ENCODE results near the gene CYTH4.

The CYTH4 gene

DNA sequence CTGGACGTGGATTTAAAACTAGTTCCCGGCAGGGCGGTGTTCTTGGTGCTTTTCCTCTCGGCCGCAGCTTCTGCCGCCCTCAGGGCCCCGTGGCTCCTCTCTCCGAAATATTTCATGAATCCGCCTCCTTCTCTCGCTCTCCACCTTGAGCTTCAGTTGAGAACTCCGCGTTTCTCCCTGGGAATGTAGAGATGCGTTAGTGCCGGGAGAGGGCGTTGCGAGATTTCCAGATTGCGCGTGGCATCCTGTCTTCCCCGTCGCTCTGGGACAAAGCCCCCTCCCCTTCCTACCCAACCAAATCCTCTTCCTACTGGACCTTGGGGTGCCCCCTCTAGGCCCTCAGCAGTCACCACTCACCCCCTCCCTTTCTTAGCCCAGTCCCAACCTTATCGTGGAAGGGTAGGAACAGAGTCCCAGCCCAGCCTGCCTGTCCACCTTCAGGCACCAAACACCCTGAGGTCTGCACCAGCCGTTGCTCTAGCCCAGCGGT, 22.7 kb upstream of the CYTH4 start:
- no peak overlapping the region for H3K4me3 ChIP-seq (ENCODE audit: insufficient read length, low read depth)
- peaks cover 18% of the 10 kb centered on the region for H3K27me3 ChIP-seq (ENCODE audit: insufficient read depth, insufficient read length)
- TF ChIP-seq ZNF274 (IDR thresholded peaks at IDR 0.05; ENCODE audit: low read depth, low read length) (no peak), YY1 (IDR thresholded peaks at IDR 0.05; ENCODE audit: insufficient read depth, insufficient read length) (no peak), SUZ12 (IDR thresholded peaks at IDR 0.05; ENCODE audit: extremely low read depth, insufficient read depth, insufficient read length) (no peak)
- H3K4me1 ChIP-seq (ENCODE audit: insufficient read depth, insufficient read length), result no peaks in the 10 kb centered on the region
- H3K9me3 ChIP-seq (ENCODE audit: insufficient read depth, low read length), result peaks cover 13% of the 10 kb centered on the region; the same call in 1 of the 2 replicates
- H3K9ac ChIP-seq (ENCODE audit: insufficient read length, low read depth), result no peak overlapping the region
- no peaks in the 10 kb centered on the region for H3K36me3 ChIP-seq (ENCODE audit: insufficient read depth, insufficient read length, low read length)
- no peak for DNase-seq (ENCODE audit: low read depth, low spot score)

DNA sequence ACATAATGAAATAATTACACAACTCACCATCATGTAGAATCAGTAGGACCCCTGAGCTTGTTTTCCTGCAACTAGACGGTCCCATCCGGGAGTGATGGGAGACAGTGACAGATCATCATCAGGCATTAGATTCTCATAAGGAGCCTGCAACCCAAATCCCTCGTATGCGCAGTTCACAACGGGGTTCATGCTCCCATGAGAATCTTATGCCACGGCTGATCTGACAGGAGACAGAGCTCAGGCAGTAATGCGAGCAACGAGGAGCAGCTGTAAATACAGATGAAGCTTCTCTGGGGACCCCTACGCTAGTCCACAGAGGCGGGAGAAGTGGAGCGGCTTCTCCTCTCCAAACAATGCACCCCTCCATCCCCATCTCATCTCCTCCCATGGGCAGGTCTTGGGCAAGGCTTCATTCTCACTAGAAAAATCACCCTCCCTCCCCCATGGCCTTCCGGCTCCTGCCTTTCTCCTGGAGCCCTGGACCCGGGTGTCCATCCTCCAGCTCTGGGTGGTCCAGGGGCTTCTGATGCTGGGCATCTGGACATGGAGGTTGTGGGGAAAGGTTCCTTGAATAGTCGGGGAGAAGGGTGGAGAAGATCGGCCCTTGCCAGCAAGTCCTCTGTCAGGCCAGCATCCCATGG, 22.0 kb upstream of the CYTH4 start:
- H3K27me3 ChIP-seq (ENCODE audit: insufficient read depth, insufficient read length), result peaks cover 18% of the 10 kb centered on the region
- peaks cover 20% of the 10 kb centered on the region; the same call in 1 of the 2 replicates for H3K9me3 ChIP-seq (ENCODE audit: insufficient read depth, low read length)
- DNase-seq (ENCODE audit: low read depth, low spot score), result no peak
- TF ChIP-seq YY1 (IDR thresholded peaks at IDR 0.05; ENCODE audit: insufficient read depth, insufficient read length) (no peak), SUZ12 (IDR thresholded peaks at IDR 0.05; ENCODE audit: extremely low read depth, insufficient read depth, insufficient read length) (no peak), ZNF274 (IDR thresholded peaks at IDR 0.05; ENCODE audit: low read depth, low read length) (no peak)
- peak overlapping the region; percentile 36 for H3K9ac ChIP-seq (ENCODE audit: insufficient read length, low read depth)
- H3K4me3 ChIP-seq (ENCODE audit: insufficient read length, low read depth), result no peak overlapping the region
- no peaks in the 10 kb centered on the region for H3K4me1 ChIP-seq (ENCODE audit: insufficient read depth, insufficient read length)
- H3K36me3 ChIP-seq (ENCODE audit: insufficient read depth, insufficient read length, low read length), result no peaks in the 10 kb centered on the region

DNA sequence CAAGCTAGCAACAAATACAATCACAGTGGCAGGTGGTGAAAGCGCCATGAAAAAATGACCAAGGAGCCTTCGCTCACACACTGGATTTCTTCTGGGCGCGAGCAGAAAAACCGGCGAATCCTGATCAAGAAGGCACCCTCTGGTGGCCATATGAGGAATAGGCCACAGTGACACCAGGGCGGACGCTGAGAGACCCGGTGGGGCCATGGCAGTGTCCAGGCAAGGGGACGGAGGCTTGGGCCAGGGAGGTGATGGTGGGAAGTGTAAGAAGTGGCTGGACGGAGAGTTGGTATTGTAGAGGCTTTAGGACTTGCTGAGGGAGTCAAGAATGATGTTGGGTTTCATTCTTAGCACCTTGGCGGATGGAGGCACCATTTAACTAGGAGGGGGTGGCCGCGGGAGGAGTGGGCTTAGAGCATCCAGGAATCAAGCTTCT, 21.4 kb upstream of the CYTH4 start:
- Histone ChIP-seq H3K36me3 (ENCODE audit: insufficient read depth, insufficient read length, low read length) (no peaks in the 10 kb centered on the region), H3K27me3 (ENCODE audit: insufficient read depth, insufficient read length) (peaks cover 18% of the 10 kb centered on the region), H3K9ac (ENCODE audit: insufficient read length, low read depth) (peak overlapping the region; percentile 36), H3K4me1 (ENCODE audit: insufficient read depth, insufficient read length) (no peaks in the 10 kb centered on the region), H3K4me3 (ENCODE audit: insufficient read length, low read depth) (no peak overlapping the region), H3K9me3 (ENCODE audit: insufficient read depth, low read length) (peaks cover 20% of the 10 kb centered on the region; the same call in 1 of the 2 replicates)
- TF ChIP-seq YY1 (IDR thresholded peaks at IDR 0.05; ENCODE audit: insufficient read depth, insufficient read length), result no peak
- TF ChIP-seq ZNF274 (IDR thresholded peaks at IDR 0.05; ENCODE audit: low read depth, low read length), result no peak
- TF ChIP-seq SUZ12 (IDR thresholded peaks at IDR 0.05; ENCODE audit: extremely low read depth, insufficient read depth, insufficient read length), result no peak
- no peak for DNase-seq (ENCODE audit: low read depth, low spot score)

DNA sequence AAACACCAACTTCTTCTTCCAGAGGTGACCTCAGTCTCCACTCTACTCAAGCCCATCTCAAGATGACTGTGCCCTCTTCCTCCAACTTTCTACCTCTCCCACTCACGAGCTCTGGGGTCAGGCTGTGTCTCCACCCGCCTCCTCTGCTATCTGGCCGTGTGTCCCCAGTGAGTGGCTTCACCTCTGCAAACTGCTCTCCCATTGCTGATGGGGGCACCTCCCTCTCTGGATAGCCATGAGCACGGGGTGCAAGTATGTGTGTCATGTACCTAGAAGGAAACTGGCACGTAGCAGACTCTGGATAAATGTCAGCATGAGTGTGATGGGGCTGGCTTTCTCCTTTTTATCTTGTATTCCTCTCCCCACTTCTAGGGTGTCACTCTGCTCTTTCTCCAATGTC, 20.0 kb upstream of the CYTH4 start:
- no peak overlapping the region for H3K9ac ChIP-seq (ENCODE audit: insufficient read length, low read depth)
- DNase-seq (ENCODE audit: low read depth, low spot score), result no peak
- H3K27me3 ChIP-seq (ENCODE audit: insufficient read depth, insufficient read length), result peaks cover 18% of the 10 kb centered on the region
- H3K4me3 ChIP-seq (ENCODE audit: insufficient read length, low read depth), result no peak overlapping the region
- H3K9me3 ChIP-seq (ENCODE audit: insufficient read depth, low read length), result peaks cover 20% of the 10 kb centered on the region; the same call in 1 of the 2 replicates
- no peaks in the 10 kb centered on the region for H3K36me3 ChIP-seq (ENCODE audit: insufficient read depth, insufficient read length, low read length)
- TF ChIP-seq YY1 (IDR thresholded peaks at IDR 0.05; ENCODE audit: insufficient read depth, insufficient read length) (no peak), SUZ12 (IDR thresholded peaks at IDR 0.05; ENCODE audit: extremely low read depth, insufficient read depth, insufficient read length) (no peak), ZNF274 (IDR thresholded peaks at IDR 0.05; ENCODE audit: low read depth, low read length) (no peak)
- no peaks in the 10 kb centered on the region for H3K4me1 ChIP-seq (ENCODE audit: insufficient read depth, insufficient read length)

DNA sequence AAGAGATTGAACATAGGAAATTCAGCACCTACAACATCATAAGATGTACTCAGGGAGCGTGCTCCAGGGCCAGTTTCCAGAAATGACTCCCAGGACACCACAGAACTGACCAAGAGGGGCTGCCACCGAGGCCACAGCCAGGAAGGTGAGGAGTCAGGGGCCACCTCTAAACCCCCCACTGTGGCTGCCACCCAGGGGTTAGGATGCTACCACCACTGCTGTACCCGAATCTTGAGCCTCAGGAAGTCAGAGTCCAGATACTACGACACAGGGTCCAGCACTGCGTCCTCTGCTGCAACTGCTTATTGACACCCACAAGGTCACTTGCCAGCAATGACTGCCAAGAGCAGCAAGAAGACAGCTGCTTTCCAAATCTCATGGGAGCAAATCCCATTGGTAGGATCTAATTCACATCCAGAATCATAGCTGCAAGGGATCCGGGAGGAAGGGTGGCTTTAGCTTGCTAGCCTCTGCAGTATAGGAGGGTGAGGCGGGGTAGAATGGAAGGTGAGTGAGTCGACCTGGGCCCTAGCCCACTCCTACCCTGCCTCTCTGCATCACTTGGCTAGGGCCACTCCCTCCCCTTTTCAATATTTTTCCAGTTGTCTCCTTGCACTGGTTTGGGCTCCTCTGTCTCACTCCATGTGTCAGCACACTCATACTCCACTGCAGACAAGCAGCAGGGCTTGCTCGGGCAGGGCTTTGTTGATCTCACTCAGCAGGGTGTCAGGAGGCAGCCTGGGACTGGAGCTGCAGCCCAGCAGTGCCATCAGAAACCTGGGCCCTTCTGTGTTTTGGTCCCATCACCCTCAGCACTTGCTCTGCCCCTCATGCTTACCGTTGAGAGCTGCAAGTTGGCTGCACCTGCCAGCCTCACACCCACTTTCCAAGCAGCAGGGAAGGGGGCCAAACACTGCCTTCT, 18.1 kb upstream of the CYTH4 start:
- no peaks in the 10 kb centered on the region for H3K36me3 ChIP-seq (ENCODE audit: insufficient read depth, insufficient read length, low read length)
- H3K4me1 ChIP-seq (ENCODE audit: insufficient read depth, insufficient read length), result no peaks in the 10 kb centered on the region
- no peak for DNase-seq (ENCODE audit: low read depth, low spot score)
- no peak overlapping the region for H3K4me3 ChIP-seq (ENCODE audit: insufficient read length, low read depth)
- H3K9ac ChIP-seq (ENCODE audit: insufficient read length, low read depth), result no peak overlapping the region
- TF ChIP-seq YY1 (IDR thresholded peaks at IDR 0.05; ENCODE audit: insufficient read depth, insufficient read length) (no peak), ZNF274 (IDR thresholded peaks at IDR 0.05; ENCODE audit: low read depth, low read length) (no peak), SUZ12 (IDR thresholded peaks at IDR 0.05; ENCODE audit: extremely low read depth, insufficient read depth, insufficient read length) (no peak)
- peaks cover 14% of the 10 kb centered on the region for H3K27me3 ChIP-seq (ENCODE audit: insufficient read depth, insufficient read length)
- H3K9me3 ChIP-seq (ENCODE audit: insufficient read depth, low read length), result peaks cover 20% of the 10 kb centered on the region; the same call in 1 of the 2 replicates

DNA sequence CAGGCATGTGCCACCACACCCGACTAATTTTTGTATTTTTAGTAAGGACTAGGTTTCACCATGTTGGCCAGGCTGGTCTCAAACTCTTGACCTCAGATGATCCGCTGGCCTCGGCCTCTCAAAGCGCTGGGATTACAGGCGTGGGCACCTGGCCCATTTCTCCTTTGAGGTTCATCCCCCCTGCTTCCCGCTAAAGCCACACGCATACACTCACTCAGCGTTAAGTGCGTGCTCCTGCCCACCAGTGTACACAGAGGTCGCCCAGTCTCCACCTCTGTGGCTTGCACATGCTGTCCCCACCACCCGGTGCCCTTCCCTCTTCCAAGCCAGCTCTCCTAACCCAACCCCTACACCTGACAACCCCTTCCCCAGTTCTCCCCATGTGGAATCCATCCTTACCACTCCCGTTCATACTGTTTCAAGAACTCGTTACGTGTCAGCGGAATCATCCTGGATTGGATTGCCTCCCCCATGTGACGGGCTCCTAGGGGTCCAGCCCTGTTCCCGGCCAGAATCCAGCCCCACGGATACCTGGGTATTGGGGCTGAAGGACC, 15.7 kb upstream of the CYTH4 start:
- Histone ChIP-seq H3K9ac (ENCODE audit: insufficient read length, low read depth) (no peak overlapping the region), H3K36me3 (ENCODE audit: insufficient read depth, insufficient read length, low read length) (no peaks in the 10 kb centered on the region), H3K4me3 (ENCODE audit: insufficient read length, low read depth) (no peak overlapping the region), H3K27me3 (ENCODE audit: insufficient read depth, insufficient read length) (no peaks in the 10 kb centered on the region), H3K9me3 (ENCODE audit: insufficient read depth, low read length) (peaks cover 20% of the 10 kb centered on the region; the same call in 1 of the 2 replicates), H3K4me1 (ENCODE audit: insufficient read depth, insufficient read length) (no peaks in the 10 kb centered on the region)
- DNase-seq (ENCODE audit: low read depth, low spot score), result no peak
- TF ChIP-seq YY1 (IDR thresholded peaks at IDR 0.05; ENCODE audit: insufficient read depth, insufficient read length) (no peak), SUZ12 (IDR thresholded peaks at IDR 0.05; ENCODE audit: extremely low read depth, insufficient read depth, insufficient read length) (no peak)
